Keratinocyte (primary cell): ENCODE results near the gene EEPD1. TPM values are rescaled to one million over a fixed set of nuclear protein-coding genes. Genes with fewer than 3 reads are reported as not detected.

Source experiments
- DNase-seq: peaks from one replicate; pipeline ENCODE4 v3.0.0-alpha.2; 2011; ENCODE audit warnings: low read depth, missing footprints, low spot score
- FAIRE-seq: peaks from 2 replicates; lab custom pipeline; 2011; peaks lifted over from hg19 to GRCh38; lab: Jason Lieb, UNC
- H2AFZ ChIP-seq: 2 replicates; pipeline ENCODE4 v1.6.0; 2012; ENCODE audit warnings: low read length, control low read depth, inconsistent platforms; ENCODE audit not compliant: control insufficient read depth
- H3K27ac ChIP-seq: 2 replicates; pipeline ENCODE4 v1.5.1; 2011; ENCODE audit warnings: low read length; ENCODE audit not compliant: control insufficient read depth, insufficient read depth
- H3K27me3 ChIP-seq: 3 replicates; pipeline ENCODE4 v1.6.0; 2011; ENCODE audit warnings: low read length; ENCODE audit not compliant: control insufficient read depth, insufficient read depth; ENCODE audit errors: extremely low read depth
- H3K36me3 ChIP-seq, 2 experiments: 2 replicates in 1 of 2; 3 replicates in 1 of 2; pipeline ENCODE4 v1.5.1; 2011; ENCODE audit warnings: low read length in 2 of 2, mild to moderate bottlenecking in 1 of 2; ENCODE audit not compliant: control insufficient read depth in 2 of 2, insufficient read depth in 2 of 2; ENCODE audit errors: extremely low read depth in 1 of 2
- H3K4me1 ChIP-seq: 3 replicates; pipeline ENCODE4 v1.5.1; 2011; ENCODE audit warnings: low read length; ENCODE audit not compliant: control insufficient read depth, insufficient read depth; ENCODE audit errors: extremely low read depth
- H3K4me2 ChIP-seq: 3 replicates; pipeline ENCODE4 v1.6.0; 2011; ENCODE audit warnings: low read depth, low read length; ENCODE audit not compliant: control insufficient read depth, insufficient read depth; ENCODE audit errors: extremely low read depth
- H3K4me3 ChIP-seq, 3 experiments: fragments of 200-600 bp in 1 of 3; sonication (generic) in 1 of 3; 2 replicates in 2 of 3; 3 replicates in 1 of 3; pipeline ENCODE4 v1.5.1; 2011 to 2016; ENCODE audit warnings: low read length in 3 of 3, mild to moderate bottlenecking in 3 of 3, control low read depth in 2 of 3, inconsistent platforms in 1 of 3, low read depth in 1 of 3, mixed read lengths in 1 of 3, mixed run types in 1 of 3, moderate library complexity in 1 of 3; ENCODE audit not compliant: control insufficient read depth in 2 of 3, insufficient read depth in 2 of 3; ENCODE audit errors: extremely low read depth in 1 of 3
- H3K79me2 ChIP-seq: 2 replicates; pipeline ENCODE4 v1.6.0; 2012; ENCODE audit warnings: low read length; ENCODE audit not compliant: control insufficient read depth, insufficient read depth
- H3K9ac ChIP-seq: 3 replicates; pipeline ENCODE4 v1.6.0; 2011; ENCODE audit warnings: low read length; ENCODE audit not compliant: control insufficient read depth, insufficient read depth; ENCODE audit errors: extremely low read depth
- H3K9me1 ChIP-seq: 3 replicates; pipeline ENCODE4 v1.6.0; 2011; ENCODE audit warnings: low read length; ENCODE audit not compliant: control insufficient read depth, insufficient read depth; ENCODE audit errors: extremely low read depth
- H3K9me3 ChIP-seq: 2 replicates; pipeline ENCODE4 v1.5.1; 2012; ENCODE audit warnings: low read depth, low read length; ENCODE audit not compliant: control insufficient read depth
- H4K20me1 ChIP-seq: 3 replicates; pipeline ENCODE4 v1.6.0; 2011; ENCODE audit warnings: low read length; ENCODE audit not compliant: control insufficient read depth, insufficient read depth; ENCODE audit errors: extremely low read depth
- EZH2 ChIP-seq: IDR thresholded peaks from one replicate; pipeline ENCODE4 v1.6.1; 2012; ENCODE audit warnings: inconsistent platforms, mild to moderate bottlenecking, low read length, moderate library complexity
- dilution Hi-C: fragments of 300-500 bp; cut with MboI; formaldehyde crosslinking; loops from one replicate; pipeline ENCODE4 v1.7.0; 2020; ENCODE audit warnings: low sequenced_read_pairs; ENCODE audit not compliant: extremely low pct_ligation_motif_present
- polyA plus RNA-seq, 5 experiments: library from polyadenylated mRNA; depleted of rRNA in 3 of 5; stranded (reverse) in 3 of 5; stranded (forward) in 1 of 5; unstranded in 1 of 5; fragments of >200 nt; gene quantifications; 1 replicate in 1 of 5; 2 replicates in 3 of 5; 3 replicates in 1 of 5; pipeline versions ENCODE4 v1.2.1 to v1.2.3, GENCODE V29; 2011 to 2012; ENCODE audit warnings: missing spikeins in 2 of 5, low read depth in 1 of 5, low replicate concordance in 1 of 5
- TF ChIP-seq, protein P1 (sequence below), 3 experiments: IDR thresholded peaks in 1 of 3; conservative IDR thresholded peaks in 1 of 3; optimal IDR thresholded peaks in 1 of 3; 2 replicates in 2 of 3; 3 replicates in 1 of 3; pipeline versions ENCODE3 to v1.5.1; 2011; ENCODE audit warnings: low read length in 3 of 3, mild to moderate bottlenecking in 3 of 3, moderate library complexity in 2 of 3, control low read depth in 1 of 3, inconsistent platforms in 1 of 3; ENCODE audit not compliant: insufficient read depth in 2 of 3; ENCODE audit errors: extremely low read depth in 1 of 3

The EEPD1 gene
- polyA plus RNA-seq, 1 donor (not counting 4 experiments of a cell fraction or from before 2014, with no cell fraction given) = 1.2 TPM

GRCh38 chr7:36116347-36117202, 36.5 kb upstream of the EEPD1 start:
- Histone ChIP-seq H3K36me3 (no peaks in the 10 kb centered on the region), H3K9me1 (no peaks in the 10 kb centered on the region), H2AFZ (peak overlapping the region; percentile 46), H3K79me2 (no peaks in the 10 kb centered on the region), H3K27ac (peak overlapping the region; percentile 55), H3K27me3 (no peaks in the 10 kb centered on the region), H4K20me1 (no peaks in the 10 kb centered on the region), H3K9me3 (no peaks in the 10 kb centered on the region), H3K4me2 (peak overlapping the region; percentile 64), H3K4me1 (peaks cover 48% of the 10 kb centered on the region), H3K4me3 (no peak overlapping the region), H3K9ac (peak overlapping the region; percentile 40)
- dilution Hi-C loops = no loop called here
- DNase-seq (no peak), FAIRE-seq (peak; percentile 95)
- TF ChIP-seq EZH2 = no peak
- TF ChIP-seq, protein P1, sequence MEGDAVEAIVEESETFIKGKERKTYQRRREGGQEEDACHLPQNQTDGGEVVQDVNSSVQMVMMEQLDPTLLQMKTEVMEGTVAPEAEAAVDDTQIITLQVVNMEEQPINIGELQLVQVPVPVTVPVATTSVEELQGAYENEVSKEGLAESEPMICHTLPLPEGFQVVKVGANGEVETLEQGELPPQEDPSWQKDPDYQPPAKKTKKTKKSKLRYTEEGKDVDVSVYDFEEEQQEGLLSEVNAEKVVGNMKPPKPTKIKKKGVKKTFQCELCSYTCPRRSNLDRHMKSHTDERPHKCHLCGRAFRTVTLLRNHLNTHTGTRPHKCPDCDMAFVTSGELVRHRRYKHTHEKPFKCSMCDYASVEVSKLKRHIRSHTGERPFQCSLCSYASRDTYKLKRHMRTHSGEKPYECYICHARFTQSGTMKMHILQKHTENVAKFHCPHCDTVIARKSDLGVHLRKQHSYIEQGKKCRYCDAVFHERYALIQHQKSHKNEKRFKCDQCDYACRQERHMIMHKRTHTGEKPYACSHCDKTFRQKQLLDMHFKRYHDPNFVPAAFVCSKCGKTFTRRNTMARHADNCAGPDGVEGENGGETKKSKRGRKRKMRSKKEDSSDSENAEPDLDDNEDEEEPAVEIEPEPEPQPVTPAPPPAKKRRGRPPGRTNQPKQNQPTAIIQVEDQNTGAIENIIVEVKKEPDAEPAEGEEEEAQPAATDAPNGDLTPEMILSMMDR (optimal IDR thresholded peaks at IDR 0.05 in 1 of 3, IDR thresholded peaks at IDR 0.05 in 1 of 3, conservative IDR thresholded peaks at IDR 0.05 in 1 of 3; ENCODE audit: extremely low read depth in 1 of 3, insufficient read depth in 2 of 3, low read length in 3 of 3) = no peak

DNA sequence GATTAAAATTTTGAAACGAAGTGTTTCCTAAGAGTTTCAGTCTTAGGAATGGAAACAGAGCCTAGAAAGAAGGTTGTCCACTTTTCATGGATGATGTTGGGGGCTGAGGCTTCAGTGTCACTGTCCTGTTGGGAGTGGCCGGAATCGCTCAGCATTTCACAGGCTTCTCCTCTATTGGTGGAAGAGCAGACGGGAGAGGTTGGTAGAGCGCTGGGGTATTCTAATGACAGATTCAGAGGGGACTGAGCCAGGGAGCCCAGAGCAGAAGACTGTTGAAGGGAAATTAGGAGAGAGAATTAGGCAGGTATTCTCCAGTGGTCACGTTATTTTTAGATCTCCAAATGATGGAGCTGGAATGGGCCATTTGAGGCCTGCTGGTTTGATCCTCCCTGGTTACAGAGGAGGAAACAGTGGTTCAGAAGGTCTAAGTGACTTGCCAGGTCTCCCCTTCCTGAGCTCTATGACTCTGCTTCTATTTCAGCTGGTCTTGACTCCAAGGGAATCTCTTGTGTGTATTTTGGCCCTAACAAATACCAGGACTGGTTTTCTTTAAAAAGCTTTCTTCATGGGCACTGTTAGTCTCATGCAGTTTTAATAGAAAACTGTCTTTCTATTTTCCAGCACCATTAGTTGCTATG, 35.7 kb upstream of the EEPD1 start:
- no peak overlapping the region for H3K9ac ChIP-seq
- H3K27me3 ChIP-seq = no peaks in the 10 kb centered on the region
- dilution Hi-C loops = no loop called here
- TF ChIP-seq EZH2 = no peak
- TF ChIP-seq, protein P1 (optimal IDR thresholded peaks at IDR 0.05 in 1 of 3, IDR thresholded peaks at IDR 0.05 in 1 of 3, conservative IDR thresholded peaks at IDR 0.05 in 1 of 3; ENCODE audit: extremely low read depth in 1 of 3, insufficient read depth in 2 of 3, low read length in 3 of 3) = no peak
- DNase-seq = no peak
- H3K36me3 ChIP-seq = no peaks in the 10 kb centered on the region
- H3K4me1 ChIP-seq = peaks cover 48% of the 10 kb centered on the region
- peak overlapping the region; percentile 55 for H3K27ac ChIP-seq
- no peaks in the 10 kb centered on the region for H3K9me3 ChIP-seq
- peak overlapping the region; percentile 64 for H3K4me2 ChIP-seq
- no peaks in the 10 kb centered on the region for H4K20me1 ChIP-seq
- no peak overlapping the region for H3K4me3 ChIP-seq
- no peak overlapping the region for H2AFZ ChIP-seq
- no peak for FAIRE-seq
- H3K9me1 ChIP-seq = no peaks in the 10 kb centered on the region
- H3K79me2 ChIP-seq = no peaks in the 10 kb centered on the region
